Heart right ventricle (tissue), 16 donors: ENCODE results near the gene SGCD. TPM values are rescaled to one million over a fixed set of nuclear protein-coding genes. Genes with fewer than 3 reads are reported as not detected.

ENCODE experiments used
- ATAC-seq, 8 donors: fragments of 200-7000 bp; cut with Tn5 transposase; one replicate each; pipeline ENCODE4 v1.9.1; 2020; ENCODE audit warnings: mild to moderate bottlenecking in 8 of 8, moderate library complexity in 8 of 8, moderate number of reproducible peaks in 1 of 8
- DNase-seq, 2 donors: peaks; one replicate each; pipeline ENCODE4 v3.0.0-alpha.2; 2020
- H3K27ac ChIP-seq, 10 donors: fragments of 200-600 bp; sonication (generic) in 2 of 10; one replicate each; pipeline versions ENCODE4 v1.5.0 to v1.8.0; 2020 to 2022; ENCODE audit warnings: mild to moderate bottlenecking in 3 of 10
- H3K27me3 ChIP-seq, 7 donors: fragments of 200-600 bp; one replicate each; pipeline ENCODE4 v1.8.0; 2021 to 2022; ENCODE audit warnings: mild to moderate bottlenecking in 2 of 7
- H3K36me3 ChIP-seq, 9 donors: fragments of 200-600 bp; sonication (generic) in 1 of 9; one replicate each; pipeline versions ENCODE4 v1.5.0 to v1.8.0; 2020 to 2022; ENCODE audit warnings: mild to moderate bottlenecking in 2 of 9
- H3K4me1 ChIP-seq, 9 donors: fragments of 200-600 bp; sonication (generic) in 1 of 9; one replicate each; pipeline versions ENCODE4 v1.5.0 to v1.8.0; 2020 to 2022; ENCODE audit warnings: mild to moderate bottlenecking in 4 of 9
- H3K4me3 ChIP-seq, 10 donors: fragments of 200-600 bp; sonication (generic) in 2 of 10; one replicate each; pipeline versions ENCODE4 v1.5.0 to v1.8.0; 2020 to 2022; ENCODE audit warnings: mild to moderate bottlenecking in 7 of 10, moderate library complexity in 2 of 10
- H3K9me3 ChIP-seq, 11 donors: fragments of 200-600 bp in 10 of 11; sonication (generic) in 2 of 11; one replicate each; pipeline versions ENCODE4 v1.5.0 to v1.8.0; 2013 to 2022; ENCODE audit warnings: mild to moderate bottlenecking in 2 of 11, control low read depth in 1 of 11, moderate library complexity in 1 of 11
- CTCF ChIP-seq, 9 donors: fragments of 200-600 bp; sonication (generic) in 2 of 9; IDR thresholded peaks; one replicate each; pipeline versions ENCODE4 v1.5.0 to v1.8.0; 2021 to 2022; ENCODE audit warnings: antibody characterized with exemption in 9 of 9, mild to moderate bottlenecking in 5 of 9, moderate library complexity in 1 of 9
- WGBS, 2 donors: extraction: QIAGEN DNeasy Blood & Tissue Kit; methylation state at CpG; one replicate each; pipeline ENCODE4 v1.1.7; 2013; ENCODE audit warnings: inconsistent platforms in 1 of 2; 5-methylcytosine and 5-hydroxymethylcytosine counted together
- intact Hi-C, 10 donors: fragments of 100-400 bp; cut with DNase I; formaldehyde crosslinking; loops; one replicate each; pipeline versions ENCODE4 v1.11.1 to v1.14.2; 2022
- polyA plus RNA-seq, 2 donors: library from polyadenylated mRNA; stranded (reverse); fragments of 200-250 nt; gene quantifications; one replicate each; pipeline ENCODE4 v1.2.3, GENCODE V29; 2013
- total RNA-seq, 10 donors: library from RNA; stranded (reverse); fragmentation: NEBNext Ultra II Directional in 3 of 10; extraction: Animal tissue kit (Norgen Biotek cat#: 25700) in 3 of 10; gene quantifications; one replicate each; pipeline versions ENCODE4 v1.2.1 to v1.2.4, GENCODE V29; 2021 to 2023
- donor health status: Arrhythmogenic right ventricular cardiomyopathy.
- donor health status: ischemic (EF 13 %, LVEDD 7.1; RV severe dilation, severe dysfunction).
- donor health status: healthy with polysubstance abuse.
- donor health status: DM: no; HTN: yes; CAD: no.
- donor health status: DM: no; HTN: no; CAD: no.
- donor health status: ischemic (EF 25% LVEDD 6.9; RV normal size, moderate dysfunction).
- donor health status: ischemic (EF 25% LVEDD 5.7; RV mildly dilated, moderate dysfunction).
- donor health status: healthy.
- donor health status: DM: yes; HTN: yes; CAD: no.
- donor health status: Ischemic cardiomyopathy.
- donor health status: ischemic (EF 35%, LVEDD 5.7; RV mildly dilated, moderate dysfunction).
- donor health status: nonischemic (EF 11% LVEDD 7.7; RV severe dilation, severe dysfunction).
- donor health status: DM: yes; HTN: yes; CAD: no.
- donor health status: PGD.
- donor health status: ischemic (EF 29% LVEDD 5.4; RV normal size, mild dysfunction).
- donor health status: nonischemic (EF 23%, LVEDD 6.1; RV moderate dilation, normal function).

Gene SGCD
- total and polyA plus RNA-seq, 12 donors: 12.0 to 153 (median 99.6) TPM

DNA sequence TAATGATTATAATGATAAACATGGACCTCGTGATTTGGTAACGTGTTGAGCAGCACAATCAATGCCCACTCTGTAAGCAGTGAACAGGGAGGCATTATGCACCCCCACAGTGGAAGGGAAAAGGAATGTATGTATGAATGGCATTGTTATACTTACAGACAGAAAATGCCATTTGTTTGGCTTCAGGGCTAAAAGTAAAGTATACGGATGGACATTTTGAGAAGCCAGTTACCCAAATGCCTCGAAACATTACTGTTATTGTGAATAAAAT lies 262.9 kb downstream of the SGCD start:
- DNase-seq (no peak), ATAC-seq (no peak)
- intact Hi-C loops: loop anchor here in 2 of 10 donors (10.0 kb wide), 3 partner anchors 95 to 225 kb away; no protein-coding TSS in a partner anchor
- H3K4me1 ChIP-seq: peaks cover under 1 to 40% (median 20%) of the 10 kb centered on the region in 9 donors
- no peaks in the 10 kb centered on the region for H3K27me3 ChIP-seq
- no peaks in the 10 kb centered on the region for H3K36me3 ChIP-seq
- 67 to 75% methylated on average over 4 of the region's 4 CpGs for WGBS, 2 donors
- no peak for TF ChIP-seq CTCF (IDR thresholded peaks at IDR 0.05)
- no peak overlapping the region for H3K4me3 ChIP-seq
- peak overlapping the region in 3 of 10 donors; percentile 3 to 9 (median 7) for H3K27ac ChIP-seq
- H3K9me3 ChIP-seq: no peaks in the 10 kb centered on the region

DNA sequence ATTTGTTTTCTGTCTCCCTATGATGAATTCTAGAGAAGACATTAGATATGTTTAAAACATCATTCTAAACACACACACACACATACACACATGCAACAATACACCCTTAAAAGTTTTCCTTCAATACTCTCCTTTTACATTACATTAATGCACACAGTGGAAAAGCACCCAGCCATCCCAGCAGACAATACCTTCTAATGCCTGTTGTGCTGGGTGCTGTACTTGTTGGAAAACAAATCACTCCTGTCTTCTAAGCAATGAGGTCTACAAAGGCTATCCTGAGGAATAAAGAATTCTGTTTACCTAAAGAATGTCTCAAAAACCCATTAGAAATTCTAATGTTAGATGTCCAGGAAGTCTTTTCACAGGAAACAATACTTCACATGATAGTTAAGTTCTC lies 264.0 kb downstream of the SGCD start:
- no peak for DNase-seq
- no peak overlapping the region for H3K4me3 ChIP-seq
- peaks cover 0 to 40% (median 18%) of the 10 kb centered on the region in 9 donors for H3K4me1 ChIP-seq
- no peaks in the 10 kb centered on the region for H3K9me3 ChIP-seq
- ATAC-seq: no peak
- H3K27me3 ChIP-seq: no peaks in the 10 kb centered on the region
- H3K27ac ChIP-seq: peak overlapping the region in 2 of 10 donors; percentile 3 to 26
- TF ChIP-seq CTCF (IDR thresholded peaks at IDR 0.05): no peak
- intact Hi-C loops: loop anchor here in 1 of 10 donors (10.0 kb wide), 1 partner anchor 94 kb away; no protein-coding TSS in a partner anchor
- no peaks in the 10 kb centered on the region for H3K36me3 ChIP-seq

DNA sequence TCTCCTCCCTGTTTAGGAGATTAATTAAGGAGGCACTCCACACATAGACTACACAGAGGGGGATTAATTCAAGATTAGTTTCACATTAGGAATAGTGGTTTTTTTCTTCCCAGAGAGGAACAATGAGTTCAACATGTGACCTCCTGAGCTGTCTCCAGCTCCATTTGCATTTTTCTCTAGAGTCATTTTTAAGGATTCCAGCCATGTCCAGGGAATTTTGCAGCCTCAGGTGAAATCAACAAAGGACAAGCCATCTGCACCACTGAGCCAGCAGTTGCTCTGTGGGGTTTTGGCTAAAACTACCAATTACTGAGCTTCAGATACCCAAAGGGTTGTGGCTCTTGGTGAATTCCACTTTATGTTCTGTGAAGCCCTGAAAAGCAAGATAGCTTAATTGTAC lies 264.7 kb downstream of the SGCD start:
- no peak overlapping the region for H3K4me3 ChIP-seq
- H3K27me3 ChIP-seq: no peaks in the 10 kb centered on the region
- H3K27ac ChIP-seq: peak overlapping the region in 2 of 10 donors; percentile 7 to 26
- no peak for ATAC-seq
- H3K9me3 ChIP-seq: no peaks in the 10 kb centered on the region
- DNase-seq: no peak
- intact Hi-C loops: loop anchor here in 1 of 10 donors (10.0 kb wide), 1 partner anchor 93 kb away; no protein-coding TSS in a partner anchor
- H3K4me1 ChIP-seq: peaks cover 0 to 37% (median 20%) of the 10 kb centered on the region in 9 donors
- TF ChIP-seq CTCF (IDR thresholded peaks at IDR 0.05): no peak
- H3K36me3 ChIP-seq: no peaks in the 10 kb centered on the region

- peaks cover 0 to 28% (median 9%) of the 10 kb centered on the region in 9 donors for H3K4me1 ChIP-seq
- 55 to 83% methylated on average over 1 of the region's 1 CpG for WGBS, 2 donors
- no peak for TF ChIP-seq CTCF (IDR thresholded peaks at IDR 0.05)
These were observed 266.6 kb downstream of the SGCD start for GRCh38 chr5:156593546-156593945.

More at GRCh38 chr5:156593546-156593945, 266.6 kb downstream of the SGCD start:
- peak overlapping the region in 1 of 10 donors; percentile 83 for H3K27ac ChIP-seq
- no peak overlapping the region for H3K4me3 ChIP-seq
- ATAC-seq (no peak), DNase-seq (no peak)
- no peaks in the 10 kb centered on the region for H3K36me3 ChIP-seq
- H3K27me3 ChIP-seq: no peaks in the 10 kb centered on the region
- intact Hi-C loops: loop anchor here in 1 of 10 donors (10.0 kb wide), 1 partner anchor 91 kb away; no protein-coding TSS in a partner anchor
- H3K9me3 ChIP-seq: no peaks in the 10 kb centered on the region
